B cell (primary cell): Measurements from ENCODE around the gene PWWP2B. TPM values are rescaled to one million over a fixed set of nuclear protein-coding genes. Genes with fewer than 3 reads are reported as not detected.
A peak's percentile ranks its signal among the peaks of the same experiment; 100 is the strongest.

Experiments used
- ATAC-seq: fragments of 200-7000 bp; cut with Tn5 transposase; one replicate; pipeline ENCODE4 v1.10.0; 2021; ENCODE audit warnings: low read depth, mild to moderate bottlenecking, moderate number of reproducible peaks, moderate library complexity
- CTCF ChIA-PET: fragments of 350-600 bp; sonication (Branson Sonifier 250); formaldehyde crosslinking; loops from one replicate; lab custom pipeline; 2021; ENCODE audit warnings: antibody characterized with exemption, inconsistent platforms; lab: Charles Lee
- POLR2A ChIA-PET: fragments of 350-600 bp; sonication (Branson Sonifier 250); formaldehyde crosslinking; loops from one replicate; lab custom pipeline; 2021; ENCODE audit warnings: antibody characterized with exemption; lab: Charles Lee
- DNase-seq: peaks from one replicate; pipeline ENCODE4 v3.0.0; 2013
- H2AFZ ChIP-seq: 2 replicates; pipeline ENCODE4 v1.6.1; 2012; ENCODE audit warnings: mild to moderate bottlenecking, low read depth, low read length; ENCODE audit not compliant: insufficient read depth, poor library complexity, severe bottlenecking
- H3K27ac ChIP-seq, 2 donors: 1 replicate in 1 of 2; 2 replicates in 1 of 2; pipeline ENCODE4 v1.5.1; 2012 to 2013; ENCODE audit warnings: low read length in 2 of 2, mild to moderate bottlenecking in 2 of 2, moderate library complexity in 1 of 2
- H3K27me3 ChIP-seq, 4 experiments: fragments of 200-600 bp in 1 of 4; sonication (generic) in 1 of 4; replicated peaks in 1 of 4; 1 replicate in 2 of 4; 2 replicates in 2 of 4; pipeline versions ENCODE4 v1.6.1 to v1.7.0; 2013 to 2016; ENCODE audit warnings: low read length in 3 of 4, mild to moderate bottlenecking in 2 of 4, mixed read lengths in 1 of 4, moderate library complexity in 1 of 4; ENCODE audit not compliant: insufficient read depth in 4 of 4, control insufficient read depth in 3 of 4; ENCODE audit errors: control extremely low read depth in 1 of 4
- H3K36me3 ChIP-seq, 2 experiments: replicated peaks in 1 of 2; 1 replicate in 1 of 2; 2 replicates in 1 of 2; pipeline versions ENCODE4 v1.6.1 to v1.7.1; 2013; ENCODE audit warnings: low read length in 1 of 2; ENCODE audit not compliant: insufficient read depth in 2 of 2, control insufficient read depth in 1 of 2; ENCODE audit errors: control extremely low read depth in 1 of 2, extremely low read depth in 1 of 2
- H3K4me1 ChIP-seq, 2 donors: fragments of 200-600 bp in 1 of 2; sonication (generic) in 1 of 2; 1 replicate in 1 of 2; 2 replicates in 1 of 2; pipeline versions ENCODE4 v1.5.1 to v1.6.1; 2013 to 2017; ENCODE audit warnings: low read length in 2 of 2; ENCODE audit not compliant: control insufficient read depth in 2 of 2, insufficient read depth in 2 of 2
- H3K4me2 ChIP-seq: replicated peaks from 2 replicates; pipeline ENCODE3; 2012; ENCODE audit warnings: mild to moderate bottlenecking, low read depth, low read length; ENCODE audit not compliant: poor library complexity, severe bottlenecking
- H3K4me3 ChIP-seq, 5 experiments: fragments of 200-600 bp in 1 of 5; sonication (generic) in 1 of 5; 1 replicate in 3 of 5; 2 replicates in 2 of 5; pipeline versions ENCODE4 v1.5.1 to v1.7.0; 2011 to 2016; ENCODE audit warnings: low read length in 4 of 5, mild to moderate bottlenecking in 4 of 5, low read depth in 2 of 5, control low read depth in 1 of 5, moderate library complexity in 1 of 5; ENCODE audit not compliant: insufficient read depth in 1 of 5; ENCODE audit errors: control extremely low read depth in 1 of 5, extremely low read depth in 1 of 5
- H3K79me2 ChIP-seq: fragments of 200-600 bp; sonication (generic); one replicate; pipeline ENCODE4 v1.6.0; 2016; ENCODE audit warnings: low read length; ENCODE audit not compliant: control insufficient read depth, insufficient read depth
- H3K9ac ChIP-seq: fragments of 200-600 bp; sonication (generic); 2 replicates; pipeline ENCODE4 v1.6.1; 2017; ENCODE audit warnings: mild to moderate bottlenecking, low read length, moderate library complexity
- H3K9me3 ChIP-seq, 3 donors: one replicate each; pipeline versions ENCODE4 v1.6.1 to v1.7.1; 2013; ENCODE audit warnings: low read length in 2 of 3; ENCODE audit not compliant: control insufficient read depth in 2 of 3, insufficient read depth in 1 of 3; ENCODE audit errors: control extremely low read depth in 1 of 3
- H4K20me1 ChIP-seq: 2 replicates; pipeline ENCODE4 v1.6.0; 2012; ENCODE audit warnings: mild to moderate bottlenecking, low read length; ENCODE audit not compliant: insufficient read depth, control insufficient read depth, poor library complexity, severe bottlenecking
- H3K27ac Mint-ChIP-seq: one replicate; pipeline ENCODE4 v1.8.0; 2021; ENCODE audit warnings: mixed read lengths
- H3K27me3 Mint-ChIP-seq: one replicate; pipeline ENCODE4 v1.8.0; 2021; ENCODE audit warnings: mixed read lengths
- H3K4me1 Mint-ChIP-seq: one replicate; pipeline ENCODE4 v1.8.0; 2021; ENCODE audit warnings: mixed read lengths
- H3K4me3 Mint-ChIP-seq: one replicate; pipeline ENCODE4 v1.8.0; 2021; ENCODE audit warnings: mixed read lengths
- H3K9me3 Mint-ChIP-seq: one replicate; pipeline ENCODE4 v1.8.0; 2022; ENCODE audit warnings: mixed read lengths; ENCODE audit not compliant: insufficient read depth
- CTCF ChIP-seq: fragments of 200-600 bp; IDR thresholded peaks from one replicate; pipeline ENCODE4 v1.8.0; 2022; ENCODE audit warnings: antibody characterized with exemption, mild to moderate bottlenecking
- EZH2 ChIP-seq: IDR thresholded peaks from 2 replicates; pipeline ENCODE4 v1.6.1; 2012; ENCODE audit warnings: borderline replicate concordance, low read depth, mild to moderate bottlenecking, moderate library complexity, low read length; ENCODE audit not compliant: insufficient read depth, poor library complexity, severe bottlenecking
- WGBS: methylation state at CpG from one replicate; pipeline ENCODE4 v1.1.5; 2013; ENCODE audit warnings: missing lambda C conversion rate; ENCODE audit not compliant: insufficient coverage; 5-methylcytosine and 5-hydroxymethylcytosine counted together
- intact Hi-C: fragments of 100-400 bp; cut with micrococcal nuclease; formaldehyde crosslinking; loops from one replicate; pipeline ENCODE4 v1.10.0; 2022
- polyA plus RNA-seq: library from polyadenylated mRNA; depleted of rRNA; stranded (reverse); fragments of >200 nt; gene quantifications from 2 replicates; pipeline ENCODE4 v1.2.3, GENCODE V29; 2012
- total RNA-seq, 2 donors: library from RNA; stranded (reverse); fragments of 120-200 nt in 1 of 2; gene quantifications; 1 replicate in 1 of 2; 2 replicates in 1 of 2; pipeline versions ENCODE4 v1.2.3 to v1.2.4, GENCODE V29; 2013 to 2022

PWWP2B gene
- total and polyA plus RNA-seq, 2 donors (not counting 1 experiment from before 2014, with no cell fraction given) = 13.6 to 34.4 TPM

GRCh38 chr10:132421847-132422751 lies 25.1 kb downstream of the PWWP2B start:
- no peaks in the 10 kb centered on the region for H3K27me3 ChIP-seq
- peaks cover 0 to 3% (median 0%) of the 10 kb centered on the region in 3 donors for H3K9me3 ChIP-seq
- TF ChIP-seq CTCF (no peak), EZH2 (no peak)
- H2AFZ ChIP-seq = peak overlapping the region; percentile 12
- Mint-ChIP-seq H3K4me1 (peaks cover 59% of the 10 kb centered on the region), H3K9me3 (no peaks in the 10 kb centered on the region), H3K4me3 (peak overlapping the region; percentile 79), H3K27me3 (no peaks in the 10 kb centered on the region), H3K27ac (peak overlapping the region; percentile 94)
- H3K4me3 ChIP-seq = peak overlapping the region in 4 of 5 experiments; percentile 17 to 46 (median 24)
- peak overlapping the region; percentile 92 to 99 for H3K27ac ChIP-seq
- H3K9ac ChIP-seq = peak overlapping the region; percentile 48
- H4K20me1 ChIP-seq = no peaks in the 10 kb centered on the region
- H3K36me3 ChIP-seq = peaks cover 0 to 2% of the 10 kb centered on the region in 2 experiments
- peak; percentile 44 for ATAC-seq
- peaks cover 65 to 69% of the 10 kb centered on the region in 2 donors for H3K4me1 ChIP-seq
- 15% methylated on average over 22 of the region's 30 CpGs for WGBS
- peak; percentile 85 for DNase-seq
- ChIA-PET POLR2A (interaction anchor here (0.6 to 4.0 kb wide), 13 partner anchors 10 to 208 kb away, joined by 3 to 29 read pairs (median 5); partner anchors contain the start of gene PWWP2B), CTCF (interaction anchor here (0.8 to 4.1 kb wide), 11 partner anchors 10 to 150 kb away, joined by 3 to 29 read pairs (median 5); no protein-coding TSS in a partner anchor)
- intact Hi-C loops = loop anchor here (1.0 to 2.0 kb wide), 2 partner anchors 21 to 25 kb away; partner anchors contain the start of gene PWWP2B
- peak overlapping the region; percentile 82 for H3K4me2 ChIP-seq
- H3K79me2 ChIP-seq = peaks cover 4% of the 10 kb centered on the region
